ENCODE data around the gene SMAGP.

GRCh38 chr12:51307655-51308593, 37.7 kb upstream of the SMAGP start:
- no peak for TF ChIP-seq CTCF (IDR thresholded peaks at IDR 0.05)
- peak; percentile 56 for TF ChIP-seq POLR2A (IDR thresholded peaks at IDR 0.05)
- TF ChIP-seq EP300 (IDR thresholded peaks at IDR 0.05; ENCODE audit: low read depth): no peak
